T-cell (primary cell): ENCODE results near the gene CDH13. TPM values are rescaled to one million over a fixed set of nuclear protein-coding genes. Genes with fewer than 3 reads are reported as not detected.

Source experiments
- ATAC-seq, 4 experiments: fragments of 200-7000 bp in 3 of 4; fragments of 150-1000 bp in 1 of 4; cut with Tn5 transposase; replicated peaks in 1 of 4; 1 replicate in 3 of 4; 2 replicates in 1 of 4; pipeline ENCODE4 v1.10.0; 2021; ENCODE audit warnings: moderate library complexity in 3 of 4, mild to moderate bottlenecking in 2 of 4, moderate number of reproducible peaks in 1 of 4
- CTCF ChIA-PET, 2 donors: fragments of 300-600 bp; sonication (Branson Sonifier 250); formaldehyde crosslinking; loops; one replicate each; lab custom pipeline; 2022; ENCODE audit warnings: antibody characterized with exemption in 2 of 2; lab: Charles Lee
- POLR2A ChIA-PET, 2 donors: fragments of 300-600 bp; sonication (Branson Sonifier 250); formaldehyde crosslinking; loops; one replicate each; lab custom pipeline; 2022; ENCODE audit warnings: antibody characterized with exemption in 2 of 2; lab: Charles Lee
- DNase-seq, 35 experiments: peaks; one replicate each; pipeline versions ENCODE4 v3.0.0 to v3.0.0-alpha.2; 2013 to 2023
- H3K27ac ChIP-seq: one replicate; pipeline ENCODE4 v1.5.1; 2013; ENCODE audit warnings: low read length
- H3K27me3 ChIP-seq, 2 experiments: replicated peaks in 1 of 2; 1 replicate in 1 of 2; 2 replicates in 1 of 2; pipeline versions ENCODE4 v1.6.1 to v1.7.0; 2013; ENCODE audit warnings: low read length in 1 of 2, mixed read lengths in 1 of 2; ENCODE audit not compliant: control insufficient read depth in 2 of 2, insufficient read depth in 2 of 2; ENCODE audit errors: extremely low read depth in 1 of 2
- H3K36me3 ChIP-seq, 2 donors: 1 replicate in 1 of 2; 2 replicates in 1 of 2; pipeline versions ENCODE4 v1.6.1 to v1.7.0; 2013; ENCODE audit warnings: low read length in 1 of 2; ENCODE audit not compliant: control insufficient read depth in 2 of 2, insufficient read depth in 1 of 2; ENCODE audit errors: extremely low read depth in 1 of 2
- H3K4me1 ChIP-seq, 2 experiments: 1 replicate in 1 of 2; 2 replicates in 1 of 2; pipeline versions ENCODE4 v1.6.1 to v1.7.0; 2013; ENCODE audit warnings: low read length in 2 of 2, mixed read lengths in 1 of 2; ENCODE audit not compliant: insufficient read depth in 2 of 2, control insufficient read depth in 1 of 2; ENCODE audit errors: extremely low read depth in 1 of 2
- H3K4me3 ChIP-seq, 2 donors: 1 replicate in 1 of 2; 2 replicates in 1 of 2; pipeline versions ENCODE4 v1.5.1 to v1.7.0; 2013; ENCODE audit warnings: mild to moderate bottlenecking in 2 of 2, low read length in 1 of 2, moderate library complexity in 1 of 2; ENCODE audit not compliant: control insufficient read depth in 1 of 2; ENCODE audit errors: extremely low read depth in 1 of 2
- H3K9me3 ChIP-seq: 2 replicates; pipeline ENCODE4 v1.7.0; 2013
- H3K27ac Mint-ChIP-seq, 2 donors: one replicate each; pipeline ENCODE4 v1.8.0; 2020 to 2021; ENCODE audit warnings: mild to moderate bottlenecking in 2 of 2, mixed read lengths in 2 of 2
- H3K27me3 Mint-ChIP-seq, 2 donors: one replicate each; pipeline ENCODE4 v1.8.0; 2021 to 2022; ENCODE audit warnings: mixed read lengths in 2 of 2
- H3K36me3 Mint-ChIP-seq: one replicate; pipeline ENCODE4 v1.8.0; 2021; ENCODE audit warnings: mixed read lengths
- H3K4me1 Mint-ChIP-seq, 3 donors: one replicate each; pipeline ENCODE4 v1.8.0; 2020 to 2022; ENCODE audit warnings: mixed read lengths in 3 of 3, mild to moderate bottlenecking in 1 of 3
- H3K4me3 Mint-ChIP-seq, 3 donors: one replicate each; pipeline ENCODE4 v1.8.0; 2020 to 2022; ENCODE audit warnings: mild to moderate bottlenecking in 3 of 3, mixed read lengths in 3 of 3, moderate library complexity in 3 of 3
- H3K9me3 Mint-ChIP-seq, 3 donors: one replicate each; pipeline ENCODE4 v1.8.0; 2020 to 2022; ENCODE audit warnings: mixed read lengths in 3 of 3
- WGBS: methylation state at CpG from one replicate; pipeline ENCODE4 v1.1.5; 2013; ENCODE audit warnings: missing lambda C conversion rate; ENCODE audit not compliant: insufficient coverage; 5-methylcytosine and 5-hydroxymethylcytosine counted together
- total RNA-seq, 35 experiments: library from RNA in 6 of 35; stranded (reverse) in 6 of 35; fragments of 120-200 nt in 1 of 35; gene quantifications; one replicate each; pipeline versions ENCODE4 v1.2.1 to v1.2.4 and lab custom pipeline; 2013 to 2026

CDH13 gene
- total RNA-seq, 5 donors from 2014 or later (not counting 1 experiment from before 2014, with no cell fraction given), result not detected

DNA sequence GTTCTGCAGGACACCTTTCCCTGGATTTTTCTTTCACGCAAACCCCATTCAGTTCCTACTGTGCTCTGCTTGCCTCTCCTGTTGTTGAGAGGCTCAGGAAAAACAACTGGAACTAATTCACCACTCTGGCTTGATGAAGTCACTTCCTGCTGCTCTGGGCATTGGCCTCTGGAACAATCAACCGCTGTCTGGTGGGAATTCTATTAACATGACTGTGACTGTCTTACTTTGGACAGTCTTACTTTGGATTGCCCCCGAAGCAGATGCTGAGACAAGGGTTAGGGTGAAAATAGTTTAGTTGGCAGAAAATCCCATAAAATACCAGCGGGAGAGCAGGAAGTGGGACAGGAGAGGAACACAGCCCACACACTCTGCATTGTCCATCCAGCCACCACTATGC is 1091.0 kb downstream of the CDH13 start:
- Histone ChIP-seq H3K9me3 (no peaks in the 10 kb centered on the region), H3K27ac (no peak overlapping the region), H3K27me3 (peaks cover 0 to 6% of the 10 kb centered on the region in 2 experiments), H3K4me3 (no peak overlapping the region), H3K36me3 (no peaks in the 10 kb centered on the region), H3K4me1 (no peaks in the 10 kb centered on the region)
- 86% methylated on average over 2 of the region's 4 CpGs for WGBS
- H3K9me3 Mint-ChIP-seq, result no peaks in the 10 kb centered on the region
- H3K4me1 Mint-ChIP-seq, result no peaks in the 10 kb centered on the region
- ChIA-PET CTCF (no interaction called here), POLR2A (no interaction called here)
- H3K36me3 Mint-ChIP-seq, result no peaks in the 10 kb centered on the region
- ATAC-seq, result no peak
- no peak overlapping the region for H3K27ac Mint-ChIP-seq
- H3K4me3 Mint-ChIP-seq, result no peak overlapping the region
- peaks cover 0 to 4% of the 10 kb centered on the region in 2 donors for H3K27me3 Mint-ChIP-seq
- no peak for DNase-seq

- ATAC-seq, result no peak
- 95% methylated on average over 5 of the region's 5 CpGs for WGBS
- H3K27ac ChIP-seq, result no peak overlapping the region
- no peak overlapping the region for H3K4me3 ChIP-seq
- Mint-ChIP-seq H3K27ac (no peak overlapping the region), H3K27me3 (peaks cover 0 to 13% of the 10 kb centered on the region in 2 donors), H3K4me1 (no peaks in the 10 kb centered on the region), H3K9me3 (no peaks in the 10 kb centered on the region), H3K4me3 (no peak overlapping the region), H3K36me3 (no peaks in the 10 kb centered on the region)
- H3K27me3 ChIP-seq, result peaks cover 0 to 8% of the 10 kb centered on the region in 2 experiments
- POLR2A ChIA-PET, result no interaction called here
- CTCF ChIA-PET, result no interaction called here
- no peaks in the 10 kb centered on the region for H3K36me3 ChIP-seq
- no peak for DNase-seq
- no peaks in the 10 kb centered on the region for H3K4me1 ChIP-seq
- H3K9me3 ChIP-seq, result no peaks in the 10 kb centered on the region
These were observed 1093.4 kb downstream of the CDH13 start for GRCh38 chr16:83720213-83720612.

- Mint-ChIP-seq H3K9me3 (no peaks in the 10 kb centered on the region), H3K27ac (no peak overlapping the region), H3K4me1 (no peaks in the 10 kb centered on the region), H3K4me3 (no peak overlapping the region), H3K27me3 (peaks cover 0 to 15% of the 10 kb centered on the region in 2 donors), H3K36me3 (no peaks in the 10 kb centered on the region)
- ChIA-PET POLR2A (no interaction called here), CTCF (no interaction called here)
- Histone ChIP-seq H3K4me3 (no peak overlapping the region), H3K4me1 (no peaks in the 10 kb centered on the region), H3K27ac (no peak overlapping the region), H3K27me3 (peaks cover 0 to 10% of the 10 kb centered on the region in 2 experiments), H3K9me3 (no peaks in the 10 kb centered on the region), H3K36me3 (no peaks in the 10 kb centered on the region)
- ATAC-seq (no peak), DNase-seq (no peak)
- 100% methylated on average over 1 of the region's 4 CpGs for WGBS
These were observed 1094.2 kb downstream of the CDH13 start for GRCh38 chr16:83720981-83721380.

GRCh38 chr16:83721676-83722075 is 1094.9 kb downstream of the CDH13 start:
- ChIA-PET CTCF (no interaction called here), POLR2A (no interaction called here)
- no peaks in the 10 kb centered on the region for H3K36me3 ChIP-seq
- WGBS, result 50% methylated on average over 1 of the region's 3 CpGs
- H3K27me3 ChIP-seq, result peaks cover 0 to 10% of the 10 kb centered on the region in 2 experiments
- H3K36me3 Mint-ChIP-seq, result no peaks in the 10 kb centered on the region
- ATAC-seq, result no peak
- H3K9me3 Mint-ChIP-seq, result no peaks in the 10 kb centered on the region
- H3K27ac Mint-ChIP-seq, result no peak overlapping the region
- no peak overlapping the region for H3K27ac ChIP-seq
- DNase-seq, result no peak
- H3K4me3 Mint-ChIP-seq, result no peak overlapping the region
- no peak overlapping the region for H3K4me3 ChIP-seq
- H3K27me3 Mint-ChIP-seq, result peaks cover 0 to 15% of the 10 kb centered on the region in 2 donors
- H3K4me1 Mint-ChIP-seq, result no peaks in the 10 kb centered on the region
- no peaks in the 10 kb centered on the region for H3K9me3 ChIP-seq
- no peaks in the 10 kb centered on the region for H3K4me1 ChIP-seq

GRCh38 chr16:83722456-83723183 is 1095.9 kb downstream of the CDH13 start:
- 67% methylated on average over 3 of the region's 6 CpGs for WGBS

GRCh38 chr16:83723244-83723643 is 1096.5 kb downstream of the CDH13 start:
- no peaks in the 10 kb centered on the region for H3K4me1 ChIP-seq
- no peaks in the 10 kb centered on the region for H3K9me3 Mint-ChIP-seq
- 82% methylated on average over 2 of the region's 3 CpGs for WGBS
- no peak overlapping the region for H3K4me3 ChIP-seq
- no peak overlapping the region for H3K4me3 Mint-ChIP-seq
- POLR2A ChIA-PET, result no interaction called here
- ATAC-seq, result no peak
- peaks cover 0 to 14% of the 10 kb centered on the region in 2 donors for H3K27me3 Mint-ChIP-seq
- no peaks in the 10 kb centered on the region for H3K36me3 Mint-ChIP-seq
- H3K27ac ChIP-seq, result no peak overlapping the region
- no peaks in the 10 kb centered on the region for H3K4me1 Mint-ChIP-seq
- DNase-seq, result no peak
- no peak overlapping the region for H3K27ac Mint-ChIP-seq
- H3K9me3 ChIP-seq, result no peaks in the 10 kb centered on the region
- H3K36me3 ChIP-seq, result no peaks in the 10 kb centered on the region
- CTCF ChIA-PET, result no interaction called here
- peaks cover 0 to 15% of the 10 kb centered on the region in 2 experiments for H3K27me3 ChIP-seq

More at GRCh38 chr16:83722456-83723183, 1095.9 kb downstream of the CDH13 start:
- Mint-ChIP-seq H3K9me3 (no peaks in the 10 kb centered on the region), H3K4me1 (no peaks in the 10 kb centered on the region), H3K4me3 (no peak overlapping the region), H3K27ac (no peak overlapping the region), H3K36me3 (no peaks in the 10 kb centered on the region), H3K27me3 (peaks cover 0 to 17% of the 10 kb centered on the region in 2 donors)
- no peak for ATAC-seq
- no peak for DNase-seq
- Histone ChIP-seq H3K4me3 (no peak overlapping the region), H3K27ac (no peak overlapping the region), H3K36me3 (no peaks in the 10 kb centered on the region), H3K27me3 (peaks cover 0 to 11% of the 10 kb centered on the region in 2 experiments), H3K4me1 (no peaks in the 10 kb centered on the region), H3K9me3 (no peaks in the 10 kb centered on the region)
- POLR2A ChIA-PET, result no interaction called here
- CTCF ChIA-PET, result no interaction called here
